Ascending aorta (tissue), 2 donors: Measurements from ENCODE around the gene TGOLN2. TPM values are rescaled to one million over a fixed set of nuclear protein-coding genes. Genes with fewer than 3 reads are reported as not detected.
A peak's percentile ranks its signal among the peaks of the same experiment; 100 is the strongest.

Experiments used
- DNase-seq, 2 donors: peaks; one replicate each; pipeline ENCODE4 v3.0.0-alpha.2; 2019; ENCODE audit warnings: low spot score in 2 of 2
- H3K27ac ChIP-seq, 2 donors: fragments of 200-600 bp; sonication (generic); one replicate each; pipeline ENCODE4 v1.5.1; 2016 to 2017; ENCODE audit warnings: mild to moderate bottlenecking in 1 of 2
- H3K27me3 ChIP-seq: fragments of 200-600 bp; sonication (generic); one replicate; pipeline ENCODE4 v1.5.1; 2017
- H3K36me3 ChIP-seq, 2 donors: fragments of 200-600 bp; sonication (generic); one replicate each; pipeline ENCODE4 v1.5.1; 2016
- H3K4me1 ChIP-seq, 2 donors: fragments of 200-600 bp; sonication (generic); one replicate each; pipeline ENCODE4 v1.5.1; 2016 to 2017; ENCODE audit warnings: mild to moderate bottlenecking in 1 of 2
- H3K4me3 ChIP-seq, 2 donors: fragments of 200-600 bp; sonication (generic); one replicate each; pipeline ENCODE4 v1.5.1; 2016 to 2017; ENCODE audit warnings: mild to moderate bottlenecking in 1 of 2
- H3K9me3 ChIP-seq, 2 donors: fragments of 200-600 bp; sonication (generic); one replicate each; pipeline ENCODE4 v1.5.1; 2016
- intact Hi-C: fragments of 100-400 bp; cut with DNase I; formaldehyde crosslinking; loops from one replicate; pipeline ENCODE4 v1.15.1; 2023
- total RNA-seq: library from RNA; depleted of rRNA; stranded (reverse); fragments of >200 nt; gene quantifications from one replicate; pipeline ENCODE4 v1.1.0, GENCODE V29; 2016
- TF ChIP-seq, protein P1 (sequence below), 3 experiments: fragments of 200-600 bp in 2 of 3; fragments of 450-650 bp in 1 of 3; sonication (generic) in 2 of 3; IDR thresholded peaks; one replicate each; pipeline ENCODE4 v1.5.1; 2016 to 2019; ENCODE audit warnings: antibody characterized with exemption in 3 of 3, mild to moderate bottlenecking in 1 of 3, moderate library complexity in 1 of 3

Gene TGOLN2
- 111 TPM for total RNA-seq

- peak; percentile 50 to 95 for DNase-seq
- H3K4me3 ChIP-seq: peak within 1 kb of the TSS; percentile 79 to 83
- TF ChIP-seq, protein P1, sequence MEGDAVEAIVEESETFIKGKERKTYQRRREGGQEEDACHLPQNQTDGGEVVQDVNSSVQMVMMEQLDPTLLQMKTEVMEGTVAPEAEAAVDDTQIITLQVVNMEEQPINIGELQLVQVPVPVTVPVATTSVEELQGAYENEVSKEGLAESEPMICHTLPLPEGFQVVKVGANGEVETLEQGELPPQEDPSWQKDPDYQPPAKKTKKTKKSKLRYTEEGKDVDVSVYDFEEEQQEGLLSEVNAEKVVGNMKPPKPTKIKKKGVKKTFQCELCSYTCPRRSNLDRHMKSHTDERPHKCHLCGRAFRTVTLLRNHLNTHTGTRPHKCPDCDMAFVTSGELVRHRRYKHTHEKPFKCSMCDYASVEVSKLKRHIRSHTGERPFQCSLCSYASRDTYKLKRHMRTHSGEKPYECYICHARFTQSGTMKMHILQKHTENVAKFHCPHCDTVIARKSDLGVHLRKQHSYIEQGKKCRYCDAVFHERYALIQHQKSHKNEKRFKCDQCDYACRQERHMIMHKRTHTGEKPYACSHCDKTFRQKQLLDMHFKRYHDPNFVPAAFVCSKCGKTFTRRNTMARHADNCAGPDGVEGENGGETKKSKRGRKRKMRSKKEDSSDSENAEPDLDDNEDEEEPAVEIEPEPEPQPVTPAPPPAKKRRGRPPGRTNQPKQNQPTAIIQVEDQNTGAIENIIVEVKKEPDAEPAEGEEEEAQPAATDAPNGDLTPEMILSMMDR (IDR thresholded peaks at IDR 0.05): peak in 2 of 3 experiments; percentile 11 to 12
- peak within 1 kb of the TSS; percentile 96 to 99 for H3K27ac ChIP-seq
- intact Hi-C loops: loop anchor here (1.0 kb wide), 1 partner anchor 26 kb away; the partner anchor contains the start of genes ELMOD3 and RETSAT
- no peaks in the 10 kb centered on the region for H3K9me3 ChIP-seq
- peaks cover 12 to 36% of the 10 kb centered on the region in 2 donors for H3K4me1 ChIP-seq
- H3K27me3 ChIP-seq: no peaks in the 10 kb centered on the region
- peaks cover 21 to 25% of the 10 kb centered on the region in 2 donors for H3K36me3 ChIP-seq
Observed at GRCh38 chr2:85327822-85328617, at the start of gene TGOLN2. Gene TGOLN2, minus strand, starts transcription at chr2:85327989. Its CDS starts 27 bp downstream, at chr2:85327962.

DNA sequence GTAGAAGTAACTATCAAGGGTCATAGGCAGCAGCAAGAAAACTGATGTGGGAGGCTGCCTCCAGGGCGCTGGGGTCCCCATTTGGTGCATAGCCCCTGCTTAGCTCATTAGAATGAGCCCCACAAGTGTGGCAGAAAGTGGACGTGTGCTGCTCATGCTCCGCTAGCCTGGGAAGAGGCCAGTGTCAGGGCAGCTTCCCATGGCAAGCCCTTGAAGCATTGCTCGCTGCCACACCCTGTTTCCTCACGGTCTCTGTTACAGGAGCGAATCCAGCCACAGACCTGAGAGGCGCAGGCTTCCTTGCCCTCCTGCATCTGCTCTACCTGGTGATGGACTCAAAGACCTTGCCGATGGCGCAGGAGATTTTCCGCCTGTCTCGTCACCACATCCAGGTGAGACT, 49.3 kb upstream of the TGOLN2 start:
- TF ChIP-seq, protein P1 (IDR thresholded peaks at IDR 0.05): no peak
- Histone ChIP-seq H3K4me1 (no peaks in the 10 kb centered on the region), H3K36me3 (peaks cover 46 to 66% of the 10 kb centered on the region in 2 donors), H3K27me3 (no peaks in the 10 kb centered on the region), H3K9me3 (no peaks in the 10 kb centered on the region), H3K4me3 (no peak overlapping the region), H3K27ac (no peak overlapping the region)
- DNase-seq: no peak
- intact Hi-C loops: no loop called here

DNA sequence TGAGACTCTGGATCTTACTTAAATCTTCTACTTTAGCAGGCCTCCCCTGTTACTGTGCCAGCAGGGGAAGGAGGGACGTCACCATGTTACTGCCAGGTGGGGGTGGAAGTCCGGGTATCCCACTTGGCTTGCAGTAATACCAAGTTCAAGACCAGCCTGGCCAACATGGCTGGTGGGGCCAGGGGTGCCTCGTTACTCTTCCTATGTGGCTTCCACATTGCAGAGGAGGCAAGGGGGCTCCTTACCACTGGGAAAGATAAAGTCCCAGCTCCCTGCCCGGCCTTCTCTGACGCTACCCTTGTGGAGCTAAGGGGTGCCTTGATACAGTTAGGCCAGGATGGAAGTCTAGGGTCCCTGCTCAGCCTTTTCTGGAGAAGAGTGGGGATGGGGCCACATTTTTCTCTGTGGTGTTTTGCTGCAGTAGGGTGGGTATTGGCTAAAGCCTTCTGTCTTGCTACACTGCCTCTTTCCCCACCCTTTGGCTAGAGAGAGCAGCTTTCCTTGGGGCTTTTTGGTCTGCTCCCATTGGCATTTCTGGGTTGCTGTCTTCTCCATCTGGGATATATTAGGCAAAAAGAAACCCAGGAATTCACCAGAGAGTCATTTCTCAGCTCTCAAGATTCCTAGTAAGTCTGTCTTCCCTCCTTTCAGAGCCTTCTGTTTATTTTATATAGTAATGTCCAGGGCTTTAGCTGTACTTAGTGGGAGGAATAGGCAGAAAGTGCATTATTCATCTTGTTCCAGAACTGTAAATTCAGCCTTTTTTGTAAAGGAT, 48.7 kb upstream of the TGOLN2 start:
- H3K4me1 ChIP-seq: no peaks in the 10 kb centered on the region
- H3K4me3 ChIP-seq: no peak overlapping the region
- H3K9me3 ChIP-seq: no peaks in the 10 kb centered on the region
- TF ChIP-seq, protein P1 (IDR thresholded peaks at IDR 0.05): no peak
- H3K27me3 ChIP-seq: no peaks in the 10 kb centered on the region
- intact Hi-C loops: no loop called here
- DNase-seq: no peak
- no peak overlapping the region for H3K27ac ChIP-seq
- H3K36me3 ChIP-seq: peaks cover 46 to 69% of the 10 kb centered on the region in 2 donors

GRCh38 chr2:85371045-85371444, 43.3 kb upstream of the TGOLN2 start:
- TF ChIP-seq, protein P1 (IDR thresholded peaks at IDR 0.05): no peak
- Histone ChIP-seq H3K27ac (no peak overlapping the region), H3K36me3 (peaks cover 5 to 40% of the 10 kb centered on the region in 2 donors), H3K27me3 (no peaks in the 10 kb centered on the region), H3K4me1 (no peaks in the 10 kb centered on the region), H3K9me3 (no peaks in the 10 kb centered on the region), H3K4me3 (no peak overlapping the region)
- intact Hi-C loops: no loop called here
- DNase-seq: no peak

- H3K27me3 ChIP-seq: no peaks in the 10 kb centered on the region
- H3K27ac ChIP-seq: no peak overlapping the region
- H3K4me1 ChIP-seq: no peaks in the 10 kb centered on the region
- no peak overlapping the region for H3K4me3 ChIP-seq
- no peak for DNase-seq
- intact Hi-C loops: no loop called here
- no peaks in the 10 kb centered on the region for H3K9me3 ChIP-seq
- peaks cover 0 to 35% of the 10 kb centered on the region in 2 donors for H3K36me3 ChIP-seq
- TF ChIP-seq, protein P1 (IDR thresholded peaks at IDR 0.05): no peak
Observed at GRCh38 chr2:85369500-85369899, 41.7 kb upstream of the TGOLN2 start.
